T1000 (cell line): ENCODE data around the gene PQBP1.
A peak's percentile ranks its signal among the peaks of the same experiment; 100 is the strongest.

Experiments used
- DNase-seq: peaks from one replicate; lab custom pipeline; 2025; ENCODE audit warnings: mixed read lengths; lab: John Stamatoyannopoulos, UW

The PQBP1 gene

GRCh38 chrX:48924270-48924669 lies 26.5 kb downstream of the PQBP1 start:
- no peak for DNase-seq

- DNase-seq: no peak
Observed at GRCh38 chrX:48927123-48927522, 29.4 kb downstream of the PQBP1 start.

- DNase-seq: no peak
Observed at GRCh38 chrX:48927736-48928382, 30.1 kb downstream of the PQBP1 start.

- no peak for DNase-seq
Observed at GRCh38 chrX:48933757-48934156, 36.0 kb downstream of the PQBP1 start.

GRCh38 chrX:48934581-48935300 lies 37.0 kb downstream of the PQBP1 start:
- no peak for DNase-seq

- no peak for DNase-seq
Observed at GRCh38 chrX:48935301-48935670, 37.6 kb downstream of the PQBP1 start.

- no peak for DNase-seq
Observed at GRCh38 chrX:48936429-48937053, 38.8 kb downstream of the PQBP1 start.

- DNase-seq: no peak
Observed at GRCh38 chrX:48937054-48937907, 39.6 kb downstream of the PQBP1 start.

- DNase-seq: no peak
Observed at GRCh38 chrX:48938721-48939425, 41.1 kb downstream of the PQBP1 start.

- DNase-seq: no peak
Observed at GRCh38 chrX:48939524-48940228, 41.9 kb downstream of the PQBP1 start.

- no peak for DNase-seq
Observed at GRCh38 chrX:48940404-48940955, 42.8 kb downstream of the PQBP1 start.

- no peak for DNase-seq
Observed at GRCh38 chrX:48942895-48943294, 45.2 kb downstream of the PQBP1 start.

- DNase-seq: peak; percentile 6
Observed at GRCh38 chrX:48945517-48946348, 48.0 kb downstream of the PQBP1 start.

- DNase-seq: no peak
Observed at GRCh38 chrX:48948589-48948988, 50.9 kb downstream of the PQBP1 start.
